HepG2 (cell line): Measurements from ENCODE around the gene CEP43. TPM values are rescaled to one million over a fixed set of nuclear protein-coding genes. Genes with fewer than 3 reads are reported as not detected.
A peak's percentile ranks its signal among the peaks of the same experiment; 100 is the strongest.

Experiments used
- ATAC-seq: fragments of 200-7000 bp; cut with Tn5 transposase; 3 replicates; pipeline ENCODE4 v1.9.1; 2020; ENCODE audit warnings: mild to moderate bottlenecking, moderate library complexity
- BruUV-seq: library from RNA; stranded (reverse); fragments of 400-500 nt; replicated peaks from 2 replicates; lab custom pipeline; 2021; lab: Mats Ljungman, UMichigan
- CTCF ChIA-PET: fragments of 300-600 bp; formaldehyde crosslinking; extraction: SDS; loops from one replicate; lab custom pipeline; 2021; ENCODE audit warnings: low total read pairs, inconsistent platforms, low intra/inter-chr PET ratio; lab: Yijun Ruan, JAX
- POLR2A ChIA-PET: fragments of 350-600 bp; sonication (Branson Sonifier 250); formaldehyde crosslinking; loops from one replicate; lab custom pipeline; 2020; ENCODE audit warnings: antibody characterized with exemption, inconsistent platforms; lab: Yijun Ruan, JAX
- DNase-seq: peaks from one replicate; pipeline ENCODE4 v3.0.0-alpha.2; 2015; ENCODE audit warnings: low spot score
- FAIRE-seq: peaks from 3 replicates; lab custom pipeline; 2011; peaks lifted over from hg19 to GRCh38; lab: Jason Lieb, UNC
- H2AFZ ChIP-seq: one replicate; pipeline ENCODE4 v1.6.1; 2011; ENCODE audit warnings: low read length, inconsistent platforms
- H3K27ac ChIP-seq: fragments of 300-600 bp; 3 replicates; pipeline ENCODE4 v1.8.0; 2011; ENCODE audit warnings: mixed run types, mild to moderate bottlenecking, mixed read lengths, low read length, inconsistent platforms; ENCODE audit not compliant: insufficient read depth; ENCODE audit errors: extremely low read length
- H3K27me3 ChIP-seq, 2 experiments: fragments of 200-600 bp in 1 of 2; 2 replicates in 1 of 2; 3 replicates in 1 of 2; pipeline versions ENCODE4 v1.6.0 to v1.8.0; 2011; ENCODE audit warnings: low read length in 2 of 2, mild to moderate bottlenecking in 2 of 2, moderate library complexity in 2 of 2, inconsistent platforms in 1 of 2; ENCODE audit not compliant: insufficient read depth in 2 of 2, control insufficient read depth in 1 of 2
- H3K36me3 ChIP-seq, 2 experiments: fragments of 200-600 bp in 1 of 2; replicated peaks in 1 of 2; 2 replicates in 1 of 2; 3 replicates in 1 of 2; pipeline versions ENCODE4 v1.5.1 to v1.8.0; 2011; ENCODE audit warnings: low read length in 2 of 2, inconsistent platforms in 1 of 2; ENCODE audit not compliant: insufficient read depth in 2 of 2, control insufficient read depth in 1 of 2
- H3K4me1 ChIP-seq: 2 replicates; pipeline ENCODE4 v1.5.1; 2012; ENCODE audit warnings: low read length, inconsistent platforms; ENCODE audit not compliant: insufficient read depth
- H3K4me2 ChIP-seq: 2 replicates; pipeline ENCODE4 v1.6.0; 2011; ENCODE audit warnings: low read depth, low read length, inconsistent platforms
- H3K4me3 ChIP-seq, 3 experiments: fragments of 200-600 bp in 1 of 3; sonication (generic), shearing (Covaris generic) in 1 of 3; replicated peaks in 1 of 3; 2 replicates each; pipeline ENCODE4 v1.5.1; 2011 to 2016; ENCODE audit warnings: low read length in 3 of 3, inconsistent platforms in 2 of 3, low read depth in 2 of 3, mild to moderate bottlenecking in 2 of 3, control low read depth in 1 of 3, mixed read lengths in 1 of 3; ENCODE audit not compliant: insufficient read depth in 1 of 3
- H3K79me2 ChIP-seq: one replicate; pipeline ENCODE4 v1.6.1; 2011; ENCODE audit warnings: low read length, inconsistent platforms; ENCODE audit not compliant: insufficient read depth
- H3K9ac ChIP-seq: 2 replicates; pipeline ENCODE4 v1.6.0; 2011; ENCODE audit warnings: mild to moderate bottlenecking, low read depth, low read length, inconsistent platforms; ENCODE audit not compliant: insufficient read depth
- H3K9me3 ChIP-seq: 2 replicates; pipeline ENCODE4 v1.5.1; 2012; ENCODE audit warnings: mild to moderate bottlenecking, low read length
- H4K20me1 ChIP-seq: 2 replicates; pipeline ENCODE4 v1.6.0; 2011; ENCODE audit warnings: inconsistent platforms, mild to moderate bottlenecking, low read length, moderate library complexity; ENCODE audit not compliant: insufficient read depth
- HNF4A ChIP-seq: sonication (generic); formaldehyde crosslinking; IDR thresholded peaks from 2 replicates; pipeline ENCODE4 v1.4.0; 2020; ENCODE audit warnings: missing genetic modification reagents
- RAD51 ChIP-seq: fragments of 450-650 bp; IDR thresholded peaks from 2 replicates; pipeline ENCODE4 v1.6.1; 2016; ENCODE audit warnings: borderline replicate concordance
- SRSF1 ChIP-seq: fragments of 200-400 bp; formaldehyde crosslinking; optimal IDR thresholded peaks from 2 replicates; pipeline ENCODE3; 2017; ENCODE audit warnings: mild to moderate bottlenecking, low read depth, low read length, moderate library complexity
- STAG1 ChIP-seq: sonication (generic); formaldehyde crosslinking; IDR thresholded peaks from 2 replicates; pipeline ENCODE4 v1.4.0; 2020; ENCODE audit warnings: missing genetic modification reagents
- ZFP36 ChIP-seq: fragments of 150-350 bp; IDR thresholded peaks from 2 replicates; pipeline ENCODE4 v1.6.1; 2018; ENCODE audit warnings: borderline replicate concordance, low read length, low read depth; ENCODE audit not compliant: partially characterized antibody
- ZKSCAN1 ChIP-seq: fragments of 150-350 bp; IDR thresholded peaks from 2 replicates; pipeline ENCODE4 v1.6.1; 2014; ENCODE audit warnings: low read length
- ZNF101 ChIP-seq: sonication (generic); formaldehyde crosslinking; IDR thresholded peaks from 2 replicates; pipeline ENCODE4 v1.4.0; 2020; ENCODE audit warnings: mild to moderate bottlenecking, low read depth, missing genetic modification reagents, borderline replicate concordance
- ZNF549 ChIP-seq: sonication (generic); formaldehyde crosslinking; IDR thresholded peaks from 2 replicates; pipeline ENCODE4 v1.5.0; 2020; ENCODE audit warnings: missing genetic modification reagents
- ZNF572 ChIP-seq: sonication (generic); formaldehyde crosslinking; IDR thresholded peaks from 2 replicates; pipeline ENCODE4 v1.5.1; 2020; ENCODE audit warnings: mild to moderate bottlenecking, missing genetic modification reagents
- WGBS: methylation state at CpG from one replicate; pipeline ENCODE4 v1.1.6; 2017; ENCODE audit warnings: low lambda C conversion rate; 5-methylcytosine and 5-hydroxymethylcytosine counted together
- in situ Hi-C: cut with HindIII; loops from 2 replicates; pipeline ENCODE4 v1.10.0; 2017; ENCODE audit warnings: low pct_unique_long_range_greater_than_20kb; ENCODE audit not compliant: extremely low pct_ligation_motif_present
- intact Hi-C: fragments of 100-400 bp; cut with micrococcal nuclease; formaldehyde crosslinking; loops from one replicate; pipeline ENCODE4 v1.10.0; 2022; ENCODE audit not compliant: unreplicated experiment
- polyA plus RNA-seq, 8 experiments: library from polyadenylated mRNA; depleted of rRNA in 3 of 8; stranded (reverse) in 7 of 8; unstranded in 1 of 8; fragments of >200 nt; fragmentation: Illumina TruSeq in 4 of 8; extraction: Trizol in 4 of 8; gene quantifications; 2 replicates each; pipeline versions ENCODE4 v1.2.1 to v1.2.3, GENCODE V29; 2011 to 2016; ENCODE audit warnings: low read depth in 4 of 8, missing spikeins in 1 of 8, mixed read lengths in 1 of 8; ENCODE audit not compliant: insufficient read depth in 1 of 8
- total RNA-seq, 5 experiments: library from RNA; depleted of rRNA; stranded (reverse); fragments of >200 nt; fragmentation: Illumina TruSeq; extraction: Trizol; gene quantifications; 2 replicates each; pipeline ENCODE4 v1.2.3, GENCODE V29; 2016; ENCODE audit warnings: low read depth in 1 of 5
- TF ChIP-seq, protein P1 (sequence below): sonication (generic); formaldehyde crosslinking; IDR thresholded peaks from 2 replicates; pipeline ENCODE4 v1.5.0; 2020; ENCODE audit warnings: mild to moderate bottlenecking, missing genetic modification reagents, moderate library complexity
- TF ChIP-seq, protein P2 (sequence below): fragments of 450-650 bp; IDR thresholded peaks from 2 replicates; pipeline ENCODE4 v1.6.1; 2017
- TF ChIP-seq, protein P3 (sequence below): sonication (generic); formaldehyde crosslinking; IDR thresholded peaks from 2 replicates; pipeline ENCODE4 v1.5.1; 2020; ENCODE audit warnings: mild to moderate bottlenecking, moderate library complexity, missing genetic modification reagents
- TF ChIP-seq, protein P4 (sequence below), 2 experiments: fragments of 450-650 bp in 1 of 2; sonication (generic) in 1 of 2; formaldehyde crosslinking; IDR thresholded peaks; 2 replicates each; pipeline versions ENCODE4 v1.5.0 to v1.8.0; 2020 to 2022; ENCODE audit warnings: mild to moderate bottlenecking in 1 of 2, missing genetic modification reagents in 1 of 2

The CEP43 gene
- total and polyA plus RNA-seq, 2 of the 13 experiments (the other 11 are each of a cell fraction or from before 2014, with no cell fraction given): 29.3 to 73.9 TPM

DNA sequence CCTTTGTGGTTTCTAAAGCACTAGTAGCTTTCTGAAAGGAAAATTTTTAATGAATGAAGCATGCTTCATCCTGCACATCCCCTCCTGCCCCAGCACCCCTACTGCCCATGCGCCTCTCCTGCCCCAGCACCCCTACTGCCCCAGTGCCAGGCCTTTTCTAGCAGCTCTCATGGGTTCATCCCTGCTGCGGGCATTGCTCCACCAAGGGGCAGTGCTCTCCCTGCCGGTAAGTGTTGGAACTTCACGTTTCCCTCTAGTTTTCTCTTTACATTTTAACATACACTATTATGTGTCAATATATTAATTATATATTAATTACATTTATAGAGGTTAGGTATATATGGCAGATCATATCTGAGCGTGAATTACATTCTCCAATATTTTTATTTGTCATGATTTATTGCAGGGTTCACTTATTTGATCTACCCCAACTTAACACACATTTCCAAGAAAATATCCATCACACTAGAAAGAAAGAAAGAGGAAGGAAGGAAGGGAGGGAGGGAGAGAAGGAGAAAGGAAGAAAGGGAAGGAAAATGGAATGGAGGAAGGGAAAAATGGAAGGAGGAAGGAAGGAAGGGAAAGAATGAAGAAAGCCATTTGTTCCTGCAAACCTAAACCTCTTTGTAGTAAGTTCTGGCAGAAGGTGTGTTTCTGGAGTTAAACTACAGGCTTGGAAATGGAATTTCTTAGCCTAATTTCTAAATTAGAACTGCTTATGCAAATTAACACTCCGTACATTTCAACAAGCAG, 46.8 kb downstream of the CEP43 start (continued):
- TF ChIP-seq RAD51 (no peak), ZKSCAN1 (no peak), STAG1 (CRISPR knock-in tag) (peak; percentile 51), ZNF549 (CRISPR knock-in tag) (no peak), SRSF1 (no peak), ZNF101 (no peak), ZFP36 (no peak)
- TF ChIP-seq, protein P1, sequence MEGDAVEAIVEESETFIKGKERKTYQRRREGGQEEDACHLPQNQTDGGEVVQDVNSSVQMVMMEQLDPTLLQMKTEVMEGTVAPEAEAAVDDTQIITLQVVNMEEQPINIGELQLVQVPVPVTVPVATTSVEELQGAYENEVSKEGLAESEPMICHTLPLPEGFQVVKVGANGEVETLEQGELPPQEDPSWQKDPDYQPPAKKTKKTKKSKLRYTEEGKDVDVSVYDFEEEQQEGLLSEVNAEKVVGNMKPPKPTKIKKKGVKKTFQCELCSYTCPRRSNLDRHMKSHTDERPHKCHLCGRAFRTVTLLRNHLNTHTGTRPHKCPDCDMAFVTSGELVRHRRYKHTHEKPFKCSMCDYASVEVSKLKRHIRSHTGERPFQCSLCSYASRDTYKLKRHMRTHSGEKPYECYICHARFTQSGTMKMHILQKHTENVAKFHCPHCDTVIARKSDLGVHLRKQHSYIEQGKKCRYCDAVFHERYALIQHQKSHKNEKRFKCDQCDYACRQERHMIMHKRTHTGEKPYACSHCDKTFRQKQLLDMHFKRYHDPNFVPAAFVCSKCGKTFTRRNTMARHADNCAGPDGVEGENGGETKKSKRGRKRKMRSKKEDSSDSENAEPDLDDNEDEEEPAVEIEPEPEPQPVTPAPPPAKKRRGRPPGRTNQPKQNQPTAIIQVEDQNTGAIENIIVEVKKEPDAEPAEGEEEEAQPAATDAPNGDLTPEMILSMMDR: peak; percentile 55
- TF ChIP-seq, protein P2, sequence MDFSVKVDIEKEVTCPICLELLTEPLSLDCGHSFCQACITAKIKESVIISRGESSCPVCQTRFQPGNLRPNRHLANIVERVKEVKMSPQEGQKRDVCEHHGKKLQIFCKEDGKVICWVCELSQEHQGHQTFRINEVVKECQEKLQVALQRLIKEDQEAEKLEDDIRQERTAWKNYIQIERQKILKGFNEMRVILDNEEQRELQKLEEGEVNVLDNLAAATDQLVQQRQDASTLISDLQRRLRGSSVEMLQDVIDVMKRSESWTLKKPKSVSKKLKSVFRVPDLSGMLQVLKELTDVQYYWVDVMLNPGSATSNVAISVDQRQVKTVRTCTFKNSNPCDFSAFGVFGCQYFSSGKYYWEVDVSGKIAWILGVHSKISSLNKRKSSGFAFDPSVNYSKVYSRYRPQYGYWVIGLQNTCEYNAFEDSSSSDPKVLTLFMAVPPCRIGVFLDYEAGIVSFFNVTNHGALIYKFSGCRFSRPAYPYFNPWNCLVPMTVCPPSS: no peak

DNA sequence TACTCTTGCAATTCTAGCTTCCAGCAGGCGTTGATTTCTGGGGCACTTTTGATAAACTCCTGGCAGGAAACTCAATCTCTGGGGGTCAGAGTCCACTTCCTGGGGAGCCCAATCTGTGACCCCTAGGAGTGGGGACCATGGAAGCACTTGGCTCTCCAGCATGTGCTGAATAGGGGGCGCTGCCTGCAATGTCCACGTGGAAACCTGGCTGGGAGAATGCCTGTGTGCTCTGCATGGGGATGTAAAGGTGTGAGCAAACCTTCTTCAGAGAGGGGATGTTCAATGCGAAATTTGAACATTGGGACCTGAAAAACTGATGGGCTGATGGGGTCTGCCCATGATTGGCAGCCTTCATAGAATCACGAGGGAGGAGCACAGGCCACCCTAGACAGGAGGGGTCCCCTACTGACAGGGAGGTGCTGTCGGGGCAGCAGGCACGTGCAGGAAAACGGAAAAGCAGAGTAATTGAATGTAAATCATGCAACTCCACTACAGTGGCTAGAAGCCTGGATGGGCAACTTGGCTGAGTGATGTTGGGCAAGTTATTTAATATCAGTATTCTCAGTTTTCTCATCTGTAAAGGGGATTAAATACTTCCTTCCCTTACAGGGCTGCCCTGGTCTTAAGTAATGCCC, 47.8 kb downstream of the CEP43 start:
- Histone ChIP-seq H3K4me1 (peaks cover 11% of the 10 kb centered on the region), H3K4me2 (no peak overlapping the region), H2AFZ (no peak overlapping the region), H3K9me3 (no peaks in the 10 kb centered on the region), H3K27ac (no peak overlapping the region), H3K9ac (no peak overlapping the region), H4K20me1 (no peaks in the 10 kb centered on the region), H3K79me2 (no peaks in the 10 kb centered on the region), H3K4me3 (no peak overlapping the region), H3K27me3 (no peaks in the 10 kb centered on the region), H3K36me3 (peaks cover 0 to 5% of the 10 kb centered on the region in 2 experiments; a peak in 1 of 5 replicates)
- no TSS peak for BruUV-seq
- WGBS: 91% methylated on average over 8 of the region's 8 CpGs
- in situ Hi-C loops (no loop called here), intact Hi-C loops (loop anchor here (5.0 kb wide), 1 partner anchor 95 kb away; no protein-coding TSS in a partner anchor)
- FAIRE-seq: peak; percentile 21
- CTCF ChIA-PET: interaction anchor here (2.7 kb wide), 1 partner anchor 95 kb away, joined by 7 read pairs; no protein-coding TSS in a partner anchor
- ATAC-seq: peak; percentile 53
- DNase-seq: no peak
- POLR2A ChIA-PET: no interaction called here
- TF ChIP-seq ZNF572 (CRISPR knock-in tag): 0 out of 2 replicates have a peak, but pooled peaks have one; percentile 21
- TF ChIP-seq HNF4A (CRISPR knock-in tag): 0 out of 2 replicates have a peak, but pooled peaks have one; percentile 25
- TF ChIP-seq, protein P3, sequence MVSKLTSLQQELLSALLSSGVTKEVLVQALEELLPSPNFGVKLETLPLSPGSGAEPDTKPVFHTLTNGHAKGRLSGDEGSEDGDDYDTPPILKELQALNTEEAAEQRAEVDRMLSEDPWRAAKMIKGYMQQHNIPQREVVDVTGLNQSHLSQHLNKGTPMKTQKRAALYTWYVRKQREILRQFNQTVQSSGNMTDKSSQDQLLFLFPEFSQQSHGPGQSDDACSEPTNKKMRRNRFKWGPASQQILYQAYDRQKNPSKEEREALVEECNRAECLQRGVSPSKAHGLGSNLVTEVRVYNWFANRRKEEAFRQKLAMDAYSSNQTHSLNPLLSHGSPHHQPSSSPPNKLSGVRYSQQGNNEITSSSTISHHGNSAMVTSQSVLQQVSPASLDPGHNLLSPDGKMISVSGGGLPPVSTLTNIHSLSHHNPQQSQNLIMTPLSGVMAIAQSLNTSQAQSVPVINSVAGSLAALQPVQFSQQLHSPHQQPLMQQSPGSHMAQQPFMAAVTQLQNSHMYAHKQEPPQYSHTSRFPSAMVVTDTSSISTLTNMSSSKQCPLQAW (CRISPR knock-in tag): 0 out of 2 replicates have a peak, but pooled peaks have one; percentile 19
- TF ChIP-seq, protein P1: peak; percentile 45
- TF ChIP-seq, protein P4, sequence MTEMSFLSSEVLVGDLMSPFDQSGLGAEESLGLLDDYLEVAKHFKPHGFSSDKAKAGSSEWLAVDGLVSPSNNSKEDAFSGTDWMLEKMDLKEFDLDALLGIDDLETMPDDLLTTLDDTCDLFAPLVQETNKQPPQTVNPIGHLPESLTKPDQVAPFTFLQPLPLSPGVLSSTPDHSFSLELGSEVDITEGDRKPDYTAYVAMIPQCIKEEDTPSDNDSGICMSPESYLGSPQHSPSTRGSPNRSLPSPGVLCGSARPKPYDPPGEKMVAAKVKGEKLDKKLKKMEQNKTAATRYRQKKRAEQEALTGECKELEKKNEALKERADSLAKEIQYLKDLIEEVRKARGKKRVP (CRISPR knock-in tag; IDR thresholded peaks at IDR 0.05): 0 out of 4 replicates have a peak, but pooled peaks of 1 of the 2 experiments have one; percentile 17
